Gastroesophageal sphincter (tissue), 4 donors: ENCODE data around the gene XPNPEP1. TPM values are rescaled to one million over a fixed set of nuclear protein-coding genes. Genes with fewer than 3 reads are reported as not detected.

Experiments used
- ATAC-seq: fragments of 150-250 bp; one replicate; pipeline ENCODE4 v1.9.1; 2016; ENCODE audit warnings: mild to moderate bottlenecking, moderate library complexity
- H3K27ac ChIP-seq, 4 donors: fragments of 200-600 bp; sonication (generic) in 3 of 4; 1 replicate in 3 of 4; 2 replicates in 1 of 4; pipeline ENCODE4 v1.5.1; 2016 to 2019
- H3K27me3 ChIP-seq: fragments of 200-600 bp; sonication (generic); one replicate; pipeline ENCODE4 v1.5.1; 2019
- H3K36me3 ChIP-seq, 2 donors: fragments of 200-600 bp; sonication (generic); one replicate each; pipeline ENCODE4 v1.5.1; 2019; ENCODE audit warnings: control low read depth in 1 of 2
- H3K4me1 ChIP-seq, 3 donors: fragments of 200-600 bp; sonication (generic); 1 replicate in 2 of 3; 2 replicates in 1 of 3; pipeline ENCODE4 v1.5.1; 2016 to 2019; ENCODE audit warnings: control low read depth in 2 of 3
- H3K4me3 ChIP-seq, 2 donors: fragments of 200-600 bp; sonication (generic); one replicate each; pipeline ENCODE4 v1.5.1; 2019; ENCODE audit warnings: mild to moderate bottlenecking in 1 of 2, moderate library complexity in 1 of 2
- H3K9me3 ChIP-seq, 3 donors: fragments of 200-600 bp; sonication (generic); one replicate each; pipeline ENCODE4 v1.5.1; 2017 to 2019; ENCODE audit warnings: control low read depth in 2 of 3
- EP300 ChIP-seq: sonication (generic); formaldehyde crosslinking; IDR thresholded peaks from one replicate; pipeline ENCODE4 v1.6.1; 2017; ENCODE audit warnings: antibody characterized with exemption, mild to moderate bottlenecking
- POLR2A ChIP-seq, 2 donors: fragments of 450-650 bp; IDR thresholded peaks; one replicate each; pipeline ENCODE4 v1.6.1; 2017; ENCODE audit warnings: antibody characterized with exemption in 2 of 2, mild to moderate bottlenecking in 2 of 2, moderate library complexity in 1 of 2
- POLR2AphosphoS5 ChIP-seq: sonication (generic); formaldehyde crosslinking; IDR thresholded peaks from one replicate; pipeline ENCODE4 v1.6.1; 2017; ENCODE audit warnings: antibody characterized with exemption
- WGBS, 2 donors: methylation state at CpG; one replicate each; pipeline ENCODE4 v1.1.5; 2018; ENCODE audit warnings: low coverage in 1 of 2; 5-methylcytosine and 5-hydroxymethylcytosine counted together
- total RNA-seq, 4 donors: library from RNA; depleted of rRNA; stranded (reverse); fragments of >200 nt; gene quantifications; one replicate each; pipeline ENCODE4 v1.1.0, GENCODE V29; 2016
- TF ChIP-seq, protein P1 (sequence below), 4 experiments: fragments of 200-600 bp in 2 of 4; fragments of 450-650 bp in 2 of 4; sonication (generic) in 1 of 4; IDR thresholded peaks; one replicate each; pipeline ENCODE4 v1.5.1; 2017 to 2019; ENCODE audit warnings: antibody characterized with exemption in 4 of 4, mild to moderate bottlenecking in 2 of 4, moderate library complexity in 2 of 4

Gene XPNPEP1
- total RNA-seq, 4 donors from 2014 or later = 35.5 to 58.0 (median 52.1) TPM

DNA sequence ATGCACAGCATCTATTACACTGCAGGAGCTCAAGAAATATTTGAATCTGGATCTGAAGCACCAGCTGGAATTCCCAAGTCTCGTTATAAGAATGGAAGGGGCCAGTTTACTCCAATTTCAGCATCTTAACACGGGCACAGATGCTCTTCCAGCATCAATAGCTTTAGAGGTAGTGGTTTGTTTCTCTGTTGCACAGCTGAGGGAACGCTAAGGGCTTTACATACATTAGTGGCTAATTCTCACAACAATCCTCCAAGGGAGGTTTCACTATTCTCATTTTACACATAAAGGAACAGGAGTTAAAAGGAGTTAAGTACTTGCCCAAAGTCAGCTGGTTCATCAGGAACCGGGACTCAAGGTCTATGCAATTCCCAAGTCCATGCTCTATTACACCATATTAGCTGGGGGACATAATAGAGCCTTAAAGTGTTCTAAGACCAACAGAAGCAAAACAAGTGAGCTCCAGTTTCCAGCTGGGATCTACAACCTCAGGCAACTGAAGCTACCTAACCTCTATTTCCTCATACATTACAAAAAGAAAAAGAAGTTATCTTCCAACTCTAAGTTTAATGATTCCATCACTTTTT, 9.9 kb downstream of the XPNPEP1 start:
- H3K4me1 ChIP-seq = peaks cover 4 to 22% (median 5%) of the 10 kb centered on the region in 3 donors
- peak overlapping the region; percentile 48 to 76 (median 52) for H3K27ac ChIP-seq

DNA sequence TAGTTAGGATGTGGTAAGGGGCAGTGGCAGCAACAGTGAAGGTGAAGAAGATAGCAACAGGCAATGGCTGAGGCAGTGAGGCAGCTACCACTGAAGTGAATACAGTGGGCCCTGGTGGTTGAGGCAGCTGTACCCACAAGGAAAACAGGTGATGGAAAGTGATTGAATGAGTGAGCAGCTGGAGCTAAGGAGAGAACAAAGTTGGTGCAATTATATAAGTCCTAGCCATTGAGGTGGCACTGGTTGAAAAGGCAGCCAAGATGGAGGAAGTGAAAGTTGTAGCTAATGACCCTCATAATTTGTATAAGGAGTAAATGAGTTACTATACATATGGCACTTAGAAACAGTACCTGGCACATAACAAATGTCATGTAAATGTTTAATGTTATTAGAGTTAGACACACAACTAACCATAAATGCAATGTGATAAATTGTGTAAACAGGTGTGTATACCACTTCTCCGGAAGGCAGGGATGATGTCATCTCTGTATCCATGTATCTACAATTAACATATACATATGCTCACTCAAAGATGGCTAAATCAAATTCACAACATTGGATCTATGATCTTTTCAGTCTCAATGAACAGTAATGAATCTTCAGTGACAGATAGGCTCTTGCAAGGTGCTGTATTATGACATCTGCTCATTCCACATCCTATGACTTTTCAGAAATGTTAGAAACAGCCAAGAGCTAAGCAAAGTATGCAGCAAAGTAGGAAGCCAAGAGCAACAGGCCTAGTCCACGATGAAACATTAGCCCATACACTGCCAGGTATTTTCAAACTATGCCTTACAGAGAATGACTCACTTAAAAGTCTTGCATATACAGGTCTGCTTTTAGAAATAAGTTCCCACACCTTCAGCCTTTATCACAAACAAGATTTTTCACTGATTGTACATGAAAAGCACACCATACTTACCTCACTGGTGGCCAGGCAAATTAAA, 10.7 kb downstream of the XPNPEP1 start:
- 26 to 38% methylated on average over 2 of the region's 2 CpGs for WGBS, 2 donors
- no peak overlapping the region for H3K4me3 ChIP-seq
- no peaks in the 10 kb centered on the region for H3K9me3 ChIP-seq
- peaks cover 4 to 22% (median 5%) of the 10 kb centered on the region in 3 donors for H3K4me1 ChIP-seq
- H3K27me3 ChIP-seq = no peaks in the 10 kb centered on the region
- peaks cover 0 to 31% of the 10 kb centered on the region in 2 donors for H3K36me3 ChIP-seq
- peak overlapping the region; percentile 48 to 76 (median 52) for H3K27ac ChIP-seq
- TF ChIP-seq, protein P1, sequence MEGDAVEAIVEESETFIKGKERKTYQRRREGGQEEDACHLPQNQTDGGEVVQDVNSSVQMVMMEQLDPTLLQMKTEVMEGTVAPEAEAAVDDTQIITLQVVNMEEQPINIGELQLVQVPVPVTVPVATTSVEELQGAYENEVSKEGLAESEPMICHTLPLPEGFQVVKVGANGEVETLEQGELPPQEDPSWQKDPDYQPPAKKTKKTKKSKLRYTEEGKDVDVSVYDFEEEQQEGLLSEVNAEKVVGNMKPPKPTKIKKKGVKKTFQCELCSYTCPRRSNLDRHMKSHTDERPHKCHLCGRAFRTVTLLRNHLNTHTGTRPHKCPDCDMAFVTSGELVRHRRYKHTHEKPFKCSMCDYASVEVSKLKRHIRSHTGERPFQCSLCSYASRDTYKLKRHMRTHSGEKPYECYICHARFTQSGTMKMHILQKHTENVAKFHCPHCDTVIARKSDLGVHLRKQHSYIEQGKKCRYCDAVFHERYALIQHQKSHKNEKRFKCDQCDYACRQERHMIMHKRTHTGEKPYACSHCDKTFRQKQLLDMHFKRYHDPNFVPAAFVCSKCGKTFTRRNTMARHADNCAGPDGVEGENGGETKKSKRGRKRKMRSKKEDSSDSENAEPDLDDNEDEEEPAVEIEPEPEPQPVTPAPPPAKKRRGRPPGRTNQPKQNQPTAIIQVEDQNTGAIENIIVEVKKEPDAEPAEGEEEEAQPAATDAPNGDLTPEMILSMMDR (IDR thresholded peaks at IDR 0.05) = no peak
- TF ChIP-seq POLR2AphosphoS5 (no peak), EP300 (no peak), POLR2A (IDR thresholded peaks at IDR 0.05) (no peak)
- ATAC-seq = peak; percentile 81

More for the DNA sequence above, 9.9 kb downstream of the XPNPEP1 start:
- no peak overlapping the region for H3K4me3 ChIP-seq
- 49 to 50% methylated on average over 3 to 4 of the region's 4 CpGs for WGBS, 2 donors
- H3K9me3 ChIP-seq = no peaks in the 10 kb centered on the region
- H3K27me3 ChIP-seq = no peaks in the 10 kb centered on the region
- no peak for ATAC-seq
- peaks cover 0 to 29% of the 10 kb centered on the region in 2 donors for H3K36me3 ChIP-seq
- TF ChIP-seq POLR2AphosphoS5 (no peak), POLR2A (IDR thresholded peaks at IDR 0.05) (no peak), EP300 (no peak)
- TF ChIP-seq, protein P1 (IDR thresholded peaks at IDR 0.05) = no peak

DNA sequence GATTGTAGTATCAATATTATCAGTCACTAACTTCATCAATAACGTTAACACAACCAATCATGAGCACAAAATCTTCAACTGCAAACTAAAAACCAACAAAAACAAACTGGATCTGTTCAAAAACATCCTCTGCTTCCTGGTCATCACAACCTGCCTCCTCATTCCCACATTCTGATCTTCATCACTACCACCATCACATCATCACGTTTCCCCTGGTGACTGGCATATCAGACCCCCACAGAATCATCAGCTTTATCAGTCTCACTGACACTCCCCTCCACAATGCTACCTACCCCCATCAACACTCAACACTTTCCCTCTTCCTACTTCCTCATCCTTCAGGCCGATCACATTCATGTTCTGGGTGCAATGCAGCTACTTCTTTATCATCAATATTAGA, 11.4 kb downstream of the XPNPEP1 start:
- no peak for ATAC-seq
- peak overlapping the region in 2 of 4 donors; percentile 53 to 76 for H3K27ac ChIP-seq
- H3K36me3 ChIP-seq = peaks cover 0 to 38% of the 10 kb centered on the region in 2 donors
- TF ChIP-seq, protein P1 (IDR thresholded peaks at IDR 0.05) = no peak
- TF ChIP-seq EP300 = no peak
- TF ChIP-seq POLR2A (IDR thresholded peaks at IDR 0.05) = no peak
- no peak for TF ChIP-seq POLR2AphosphoS5
- 90 to 100% methylated on average over 3 of the region's 3 CpGs for WGBS, 2 donors
- H3K4me3 ChIP-seq = no peak overlapping the region
- H3K9me3 ChIP-seq = no peaks in the 10 kb centered on the region
- no peaks in the 10 kb centered on the region for H3K27me3 ChIP-seq
- peaks cover 4 to 22% (median 5%) of the 10 kb centered on the region in 3 donors for H3K4me1 ChIP-seq

DNA sequence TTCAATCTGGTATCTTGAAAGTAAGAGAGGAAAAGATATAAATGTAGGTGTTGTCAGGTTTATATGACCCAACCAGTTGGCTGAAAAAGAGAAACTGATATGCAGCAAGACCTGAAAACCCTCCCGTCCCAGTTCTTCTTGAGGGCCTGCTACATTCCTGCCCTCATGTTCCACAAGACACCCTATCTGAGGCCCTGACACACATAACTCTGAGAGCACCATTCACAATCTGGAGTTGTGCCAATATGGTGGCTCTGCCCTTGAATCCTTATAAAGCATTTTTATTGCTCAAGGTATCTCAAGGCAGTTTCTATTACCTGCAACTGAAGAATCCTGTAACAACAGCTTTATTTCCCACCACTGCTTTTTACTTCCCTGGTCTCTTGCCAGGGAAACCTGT, 17.0 kb downstream of the XPNPEP1 start:
- Histone ChIP-seq H3K36me3 (peaks cover 0 to 39% of the 10 kb centered on the region in 2 donors), H3K27me3 (no peaks in the 10 kb centered on the region), H3K9me3 (no peaks in the 10 kb centered on the region), H3K4me1 (peaks cover 0 to 20% (median 6%) of the 10 kb centered on the region in 3 donors), H3K4me3 (no peak overlapping the region), H3K27ac (no peak overlapping the region)
- TF ChIP-seq POLR2AphosphoS5 = no peak
- TF ChIP-seq EP300 = no peak
- no peak for TF ChIP-seq POLR2A (IDR thresholded peaks at IDR 0.05)
- TF ChIP-seq, protein P1 (IDR thresholded peaks at IDR 0.05) = no peak
- WGBS, 2 donors = 92 to 100% methylated on average over 1 of the region's 1 CpG
- no peak for ATAC-seq
